ENCODE data around the gene PLXNB3. TPM values are rescaled to one million over a fixed set of nuclear protein-coding genes. Genes with fewer than 3 reads are reported as not detected.
"Not testable (repeated sequence)": the region's sequence is repeated elsewhere in the genome, so short reads cannot be mapped to it uniquely, and the experiment has no call there.

PLXNB3 gene
- total RNA-seq, 1 experiment from 2014 or later: 1.7 TPM

DNA sequence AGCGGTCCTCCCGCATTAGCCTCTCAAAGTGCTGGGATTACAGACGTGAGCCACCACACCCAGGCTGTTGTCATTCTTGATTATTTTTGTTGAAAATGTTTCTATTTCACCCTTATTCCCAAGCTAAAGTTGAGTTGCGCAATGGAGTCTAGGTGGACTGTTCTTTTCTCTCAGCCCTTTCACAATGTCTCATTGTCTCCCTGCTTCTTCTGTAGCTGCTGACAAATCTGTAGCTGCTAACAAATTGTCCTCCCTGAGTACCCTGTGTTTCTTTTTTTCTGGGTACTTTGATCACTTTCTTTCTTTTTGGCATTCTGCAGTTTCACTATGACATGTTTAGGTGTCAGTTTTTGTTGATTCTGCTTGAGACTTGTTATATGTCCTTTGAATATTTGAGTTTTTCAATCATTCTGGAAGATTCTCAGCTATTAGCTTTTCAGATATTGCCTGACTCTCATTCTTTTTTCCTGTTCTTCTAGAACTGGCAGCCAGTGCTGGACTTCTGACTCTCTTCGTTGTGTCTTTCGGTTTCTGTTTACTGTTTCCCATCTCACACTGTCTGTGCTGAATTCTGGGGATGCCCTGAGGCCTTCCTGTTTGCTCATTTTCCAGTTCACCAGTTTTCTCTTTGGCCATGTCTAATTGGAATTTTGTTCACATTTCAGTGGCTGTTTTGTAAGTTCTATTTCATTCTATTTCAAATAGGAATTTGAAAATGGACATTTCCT is 32.8 kb upstream of the PLXNB3 start:
- no peak for DNase-seq (ENCODE audit: low read depth)
- in situ Hi-C loops (cut with HindIII; ENCODE audit: low pct_unique_long_range_greater_than_20kb, low sequenced_read_pairs): no loop called here

DNA sequence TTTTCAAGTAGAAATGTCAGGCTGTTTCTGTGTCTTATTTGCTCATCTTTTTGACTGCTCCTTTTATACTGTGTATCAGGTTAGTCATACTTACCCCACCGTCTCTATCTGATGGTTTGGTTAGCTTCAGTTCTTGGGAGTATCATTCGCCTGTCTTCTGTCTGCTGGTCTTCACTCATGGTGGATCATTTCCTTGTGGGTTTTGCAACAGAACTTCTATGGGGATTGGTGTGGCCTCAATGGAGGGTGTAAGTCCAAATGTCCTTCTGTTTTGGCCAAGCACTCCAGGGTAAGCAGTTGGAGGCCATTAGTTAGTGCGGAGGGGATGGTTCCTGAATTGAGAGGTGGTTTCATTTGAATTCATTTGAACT is 32.2 kb upstream of the PLXNB3 start:
- in situ Hi-C loops (cut with HindIII; ENCODE audit: low pct_unique_long_range_greater_than_20kb, low sequenced_read_pairs): no loop called here
- DNase-seq (ENCODE audit: low read depth): no peak

DNA sequence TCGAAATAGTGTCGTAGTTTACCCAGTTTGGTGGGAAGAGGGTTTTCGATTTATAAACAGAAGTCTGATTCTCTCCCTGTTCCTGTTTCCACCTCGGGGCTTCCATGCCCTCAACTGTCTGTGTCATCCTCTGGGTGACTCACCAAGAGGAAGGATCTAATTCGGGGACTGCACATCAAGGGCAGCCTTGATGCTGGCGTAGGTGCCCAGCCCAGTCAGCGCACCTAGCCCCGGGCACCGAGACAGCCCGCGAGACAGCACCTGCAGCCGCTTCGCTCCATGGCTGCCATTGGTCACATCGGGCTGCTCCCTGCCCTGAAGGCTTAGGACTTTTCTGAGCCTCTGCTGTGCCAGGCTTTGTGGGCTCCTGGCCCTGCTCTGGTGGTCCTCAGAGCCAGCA is 31.6 kb upstream of the PLXNB3 start:
- DNase-seq (ENCODE audit: low read depth): no peak

DNA sequence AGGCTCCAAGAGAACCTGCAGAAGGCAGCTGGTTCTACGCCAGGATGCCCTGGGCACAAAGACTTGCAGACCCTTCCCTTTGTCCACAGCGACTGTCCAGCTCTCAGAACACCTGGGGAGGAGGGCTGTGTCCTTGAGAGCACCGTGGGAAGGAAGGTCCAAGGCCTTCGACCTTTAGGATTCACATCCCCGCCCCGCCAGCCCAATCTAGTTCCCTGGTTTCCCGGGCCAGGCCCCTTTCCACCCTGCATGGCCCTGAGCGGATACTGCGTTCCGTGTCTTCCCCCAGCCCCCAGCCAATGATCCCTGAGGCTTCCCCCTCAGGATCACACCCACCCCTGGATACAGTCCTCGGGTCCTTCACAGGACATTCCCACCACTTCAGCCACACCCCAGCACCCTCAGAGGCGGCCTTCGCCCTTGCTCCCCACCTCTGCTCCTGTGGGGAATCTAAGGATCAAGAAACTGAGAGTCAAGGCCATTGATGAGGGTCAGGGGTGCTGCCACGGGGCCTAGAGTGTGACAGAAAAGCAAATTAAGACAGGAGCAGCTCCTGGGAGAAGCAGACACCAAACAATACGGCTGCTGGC is 30.3 kb upstream of the PLXNB3 start:
- in situ Hi-C loops (cut with HindIII; ENCODE audit: low pct_unique_long_range_greater_than_20kb, low sequenced_read_pairs): no loop called here

More for the DNA sequence above, 31.6 kb upstream of the PLXNB3 start:
- in situ Hi-C loops (cut with HindIII; ENCODE audit: low pct_unique_long_range_greater_than_20kb, low sequenced_read_pairs): no loop called here

DNA sequence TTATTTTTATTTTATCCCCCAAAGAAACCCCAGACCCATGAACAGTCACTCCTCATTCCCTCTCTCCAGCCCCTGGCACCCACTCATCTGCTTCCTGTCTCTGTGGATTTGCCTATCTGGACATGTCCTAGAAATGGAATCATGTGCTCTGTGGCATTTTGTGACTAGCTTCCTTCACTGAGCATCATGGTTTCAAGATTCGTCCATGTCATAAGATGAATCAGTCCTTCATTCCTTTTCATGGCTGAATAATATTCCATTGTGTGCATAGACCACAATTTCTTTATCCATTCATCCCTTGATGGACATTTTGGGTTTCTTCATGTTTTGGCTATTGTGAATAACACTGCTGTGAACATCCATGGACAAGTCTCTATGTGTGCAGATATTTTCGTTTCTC is 29.2 kb upstream of the PLXNB3 start:
- in situ Hi-C loops (cut with HindIII; ENCODE audit: low pct_unique_long_range_greater_than_20kb, low sequenced_read_pairs): no loop called here

More for the DNA sequence above, 30.3 kb upstream of the PLXNB3 start:
- DNase-seq (ENCODE audit: low read depth): no peak

DNA sequence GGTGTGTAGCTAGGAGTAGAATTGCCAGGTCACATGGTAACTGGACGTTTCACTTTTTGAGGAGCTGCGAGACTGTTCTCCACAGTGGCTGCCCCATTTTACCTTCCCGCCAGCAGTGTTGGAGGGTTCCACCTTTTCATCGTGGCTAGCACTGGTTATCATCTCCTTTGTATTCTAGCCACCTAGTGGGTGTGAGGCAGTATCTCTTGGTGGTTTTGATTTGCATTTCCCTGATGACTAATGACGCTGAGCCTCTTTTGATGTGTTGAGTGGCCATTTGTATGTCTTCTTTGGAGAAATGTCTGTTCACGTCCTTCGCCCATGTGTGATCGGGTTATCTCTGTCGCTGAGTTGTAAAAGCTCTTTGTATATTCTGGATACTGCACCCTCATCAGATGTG is 28.8 kb upstream of the PLXNB3 start:
- in situ Hi-C loops (cut with HindIII; ENCODE audit: low pct_unique_long_range_greater_than_20kb, low sequenced_read_pairs): no loop called here

More for the DNA sequence above, 29.2 kb upstream of the PLXNB3 start:
- DNase-seq (ENCODE audit: low read depth): no peak

DNA sequence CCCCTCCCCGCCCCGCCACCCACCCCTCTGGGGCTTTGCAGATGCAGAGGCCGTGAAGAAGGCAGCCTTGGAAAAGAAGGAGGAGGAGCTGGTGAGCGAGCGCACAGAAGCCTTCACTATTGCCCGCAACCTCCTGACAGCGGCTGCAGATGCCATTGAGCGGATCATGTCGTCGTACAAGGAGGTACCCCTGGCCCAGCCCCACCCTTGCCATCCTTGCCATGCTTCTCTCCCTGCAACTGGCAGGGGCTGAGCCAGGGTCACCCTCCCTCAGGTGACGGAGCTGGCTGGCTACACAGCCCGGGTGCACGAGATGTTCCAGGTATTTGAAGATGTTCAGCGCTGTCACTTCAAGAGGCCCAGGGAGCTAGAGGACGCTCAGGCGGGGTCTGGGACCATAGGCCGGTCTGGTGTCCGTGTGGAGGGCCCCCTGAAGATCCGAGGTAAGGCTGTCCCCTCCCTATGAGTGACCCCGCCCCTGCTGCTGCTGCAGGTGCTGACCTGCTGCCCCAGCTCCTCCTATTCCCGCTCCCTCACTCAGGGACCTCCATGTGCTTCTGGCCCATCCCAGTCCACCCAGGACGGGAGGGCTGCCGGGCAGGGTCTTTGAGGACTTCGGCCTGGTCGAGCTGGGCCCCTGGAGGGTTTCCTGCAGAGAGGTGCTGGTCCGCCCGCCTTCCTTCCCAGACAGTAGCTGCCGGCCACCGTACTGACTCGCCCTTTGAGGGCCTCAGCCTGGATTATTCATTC is 27.8 kb upstream of the PLXNB3 start:
- DNase-seq (ENCODE audit: low read depth): no peak
- in situ Hi-C loops (cut with HindIII; ENCODE audit: low pct_unique_long_range_greater_than_20kb, low sequenced_read_pairs): no loop called here

More for the DNA sequence above, 28.8 kb upstream of the PLXNB3 start:
- no peak for DNase-seq (ENCODE audit: low read depth)

DNA sequence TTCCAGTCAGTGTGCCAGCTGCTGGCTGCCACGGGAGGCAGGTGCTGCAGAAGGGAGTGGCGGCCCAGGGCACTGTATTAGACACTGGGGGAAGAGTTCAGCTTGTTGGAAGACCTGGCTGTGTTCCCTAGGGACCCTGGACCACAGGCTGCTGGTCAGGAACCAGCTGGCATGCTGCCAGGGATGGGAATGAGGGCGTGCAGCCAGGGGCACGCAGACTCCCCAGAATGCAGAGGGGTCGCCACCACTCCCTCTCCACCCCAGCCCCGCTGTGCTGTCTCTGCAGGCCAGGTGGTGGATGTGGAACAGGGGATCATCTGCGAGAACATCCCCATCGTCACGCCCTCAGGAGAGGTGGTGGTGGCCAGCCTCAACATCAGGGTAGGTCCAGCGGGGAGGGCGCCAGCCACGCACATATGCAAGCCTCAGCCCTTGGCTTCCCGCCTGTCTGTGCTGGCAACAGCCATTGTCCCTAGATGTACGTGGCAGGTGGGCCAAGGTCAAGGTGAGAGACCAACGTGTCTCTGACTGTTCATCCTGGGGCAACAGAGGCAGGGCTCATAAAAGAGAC is 27.1 kb upstream of the PLXNB3 start:
- no peak for DNase-seq (ENCODE audit: low read depth)
- in situ Hi-C loops (cut with HindIII; ENCODE audit: low pct_unique_long_range_greater_than_20kb, low sequenced_read_pairs): no loop called here

DNA sequence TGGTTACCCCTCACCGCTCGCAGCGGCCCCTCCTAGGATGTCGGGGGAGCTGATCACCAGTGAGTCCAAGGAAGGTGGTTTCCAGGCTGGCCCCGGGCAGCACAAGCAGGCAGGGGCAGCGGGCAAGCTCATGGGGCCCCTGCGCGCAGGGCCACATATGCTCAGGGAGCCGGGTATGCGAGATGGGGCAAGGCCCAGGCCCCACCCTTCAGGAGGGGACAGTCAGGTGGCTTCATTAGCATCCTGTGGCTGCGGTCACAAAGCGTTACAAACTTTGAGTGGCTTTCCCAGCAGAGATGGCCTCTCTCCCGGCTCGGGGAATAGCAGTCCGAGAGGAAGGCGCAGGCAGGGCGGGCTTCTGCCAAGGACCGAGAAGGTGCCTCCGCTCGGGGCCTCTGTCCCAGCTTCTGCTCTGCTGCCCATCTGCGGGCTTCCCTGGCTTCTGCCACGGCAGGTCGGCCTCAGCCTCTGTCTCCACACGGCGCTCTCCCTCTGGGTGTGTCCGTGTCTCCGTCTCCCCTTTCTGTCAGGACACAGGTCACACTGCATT is 25.9 kb upstream of the PLXNB3 start:
- no peak for DNase-seq (ENCODE audit: low read depth)
- in situ Hi-C loops (cut with HindIII; ENCODE audit: low pct_unique_long_range_greater_than_20kb, low sequenced_read_pairs): no loop called here

DNA sequence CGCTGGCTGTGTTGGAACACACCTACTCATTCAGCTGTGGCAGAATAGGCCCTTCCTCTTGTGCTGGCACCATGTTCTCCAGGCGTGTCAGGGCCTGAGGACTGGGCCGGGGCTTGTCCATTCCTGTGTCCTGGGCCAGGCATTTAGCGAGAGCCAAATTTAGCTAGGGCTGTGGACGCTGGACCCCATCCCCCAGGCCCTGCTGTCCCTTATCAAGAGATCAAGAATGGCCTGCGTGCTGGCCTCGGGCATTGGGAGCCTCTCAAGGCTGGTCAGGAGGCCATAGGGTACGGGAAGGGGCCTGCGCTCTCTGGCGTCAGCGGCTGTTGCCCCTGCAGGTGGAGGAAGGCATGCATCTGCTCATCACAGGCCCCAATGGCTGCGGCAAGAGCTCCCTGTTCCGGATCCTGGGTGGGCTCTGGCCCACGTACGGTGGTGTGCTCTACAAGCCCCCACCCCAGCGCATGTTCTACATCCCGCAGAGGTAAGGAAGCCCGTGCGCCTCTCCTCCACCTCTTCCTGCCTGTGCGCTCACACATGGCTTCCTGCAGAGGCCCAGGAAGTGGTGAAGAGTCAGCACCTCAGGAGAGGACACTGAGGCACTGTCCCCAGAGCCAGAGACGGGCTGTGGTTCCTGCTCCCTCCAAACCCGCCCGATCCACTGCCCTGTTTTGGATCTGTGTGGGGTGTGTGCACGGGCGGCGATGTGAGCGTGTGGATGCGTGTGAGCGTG is 24.1 kb upstream of the PLXNB3 start:
- no peak for DNase-seq (ENCODE audit: low read depth)
- in situ Hi-C loops (cut with HindIII; ENCODE audit: low pct_unique_long_range_greater_than_20kb, low sequenced_read_pairs): no loop called here

DNA sequence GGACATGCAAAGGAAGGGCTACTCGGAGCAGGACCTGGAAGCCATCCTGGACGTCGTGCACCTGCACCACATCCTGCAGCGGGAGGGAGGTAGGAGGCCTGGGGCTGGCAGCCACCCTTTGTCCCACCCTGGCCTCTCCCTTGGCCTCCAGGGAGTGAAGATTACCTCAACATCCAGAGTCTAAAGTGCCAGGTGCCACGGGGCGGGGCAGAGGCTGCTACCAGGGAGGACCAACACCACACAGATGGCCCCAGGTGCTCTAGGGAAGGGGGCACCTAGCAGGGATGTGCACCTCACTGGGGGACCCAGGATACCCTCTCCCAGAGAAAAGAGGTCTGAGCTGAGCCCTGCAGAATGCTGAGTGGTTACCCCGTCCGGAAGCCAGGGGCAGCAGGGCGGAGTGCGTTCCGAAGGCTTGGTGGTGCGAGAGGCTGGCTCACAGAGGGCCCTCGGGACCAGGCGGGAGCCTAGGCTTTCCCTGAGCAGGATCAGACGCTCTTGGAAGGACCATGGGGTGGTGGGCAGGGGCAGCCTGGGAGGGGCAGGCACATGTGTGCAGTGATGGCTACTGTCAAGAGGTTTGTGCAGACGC is 23.3 kb upstream of the PLXNB3 start:
- in situ Hi-C loops (cut with HindIII; ENCODE audit: low pct_unique_long_range_greater_than_20kb, low sequenced_read_pairs): no loop called here
- DNase-seq (ENCODE audit: low read depth): no peak

DNA sequence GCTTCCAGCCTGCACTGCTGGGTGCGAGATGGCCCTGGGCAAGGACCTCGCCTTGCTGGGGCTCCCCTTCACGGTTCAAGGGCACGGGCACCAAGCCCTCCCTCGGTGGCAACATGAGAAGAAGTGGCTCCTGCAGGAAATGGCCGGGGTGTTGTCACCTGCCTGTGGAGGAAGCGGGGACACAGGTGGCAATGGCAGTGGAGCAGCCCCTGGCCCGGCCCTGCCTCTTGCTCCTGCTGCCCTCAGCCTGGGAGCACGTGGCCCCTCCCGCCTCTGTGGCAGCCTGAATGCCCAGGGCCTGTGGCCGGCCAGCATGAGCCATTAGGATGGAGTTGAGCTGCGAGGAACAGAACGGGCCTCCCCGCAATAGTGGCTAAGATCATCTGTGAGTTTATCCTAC is 22.6 kb upstream of the PLXNB3 start:
- DNase-seq (ENCODE audit: low read depth): no peak
- in situ Hi-C loops (cut with HindIII; ENCODE audit: low pct_unique_long_range_greater_than_20kb, low sequenced_read_pairs): no loop called here

DNA sequence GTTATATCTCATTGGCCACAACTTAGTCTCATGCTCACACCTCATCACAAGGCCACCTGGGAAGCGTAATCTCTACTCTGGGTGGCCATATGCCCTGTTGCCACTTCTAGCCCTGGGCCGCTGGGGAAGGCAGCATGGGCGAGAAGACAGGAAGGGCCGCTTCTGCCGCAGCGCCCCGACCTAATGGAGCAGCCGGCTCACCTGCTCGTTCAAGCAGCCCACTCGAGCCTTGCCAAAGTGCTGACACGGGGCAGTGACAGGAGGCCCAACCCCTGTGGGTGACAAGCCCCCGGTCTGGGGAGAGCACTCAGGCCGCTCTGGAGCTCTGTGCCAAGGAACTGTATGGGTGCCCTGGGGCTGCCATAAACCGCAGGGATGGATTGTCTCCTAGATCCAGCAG is 21.9 kb upstream of the PLXNB3 start:
- in situ Hi-C loops (cut with HindIII; ENCODE audit: low pct_unique_long_range_greater_than_20kb, low sequenced_read_pairs); DNase-seq (ENCODE audit: low read depth): not testable (repeated sequence)

DNA sequence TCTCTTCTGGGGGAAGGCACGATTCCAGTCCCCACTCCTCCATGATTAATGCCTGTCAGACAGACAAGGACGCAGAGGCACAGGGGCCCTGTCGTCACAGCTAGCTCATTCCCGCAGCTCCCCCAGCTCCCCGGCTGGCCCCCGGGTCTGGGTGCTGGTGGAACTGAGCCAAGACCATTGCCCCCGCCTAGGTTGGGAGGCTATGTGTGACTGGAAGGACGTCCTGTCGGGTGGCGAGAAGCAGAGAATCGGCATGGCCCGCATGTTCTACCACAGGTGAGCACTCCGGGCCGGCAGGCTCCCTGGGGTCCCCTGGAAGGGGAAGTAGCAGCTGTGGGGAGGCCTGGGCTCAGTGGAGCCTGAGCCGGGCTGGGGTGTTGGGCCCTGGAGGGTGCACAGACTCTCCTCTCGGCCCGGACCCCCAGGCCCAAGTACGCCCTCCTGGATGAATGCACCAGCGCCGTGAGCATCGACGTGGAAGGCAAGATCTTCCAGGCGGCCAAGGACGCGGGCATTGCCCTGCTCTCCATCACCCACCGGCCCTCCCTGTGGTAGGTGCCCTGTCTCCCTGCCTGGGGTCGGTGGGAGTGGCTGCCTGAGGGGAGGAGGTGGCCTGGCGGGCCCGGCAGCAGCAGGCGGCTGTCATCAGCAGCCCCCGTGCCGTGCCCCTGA is 21.1 kb upstream of the PLXNB3 start:
- DNase-seq (ENCODE audit: low read depth); in situ Hi-C loops (cut with HindIII; ENCODE audit: low pct_unique_long_range_greater_than_20kb, low sequenced_read_pairs): not testable (repeated sequence)

DNA sequence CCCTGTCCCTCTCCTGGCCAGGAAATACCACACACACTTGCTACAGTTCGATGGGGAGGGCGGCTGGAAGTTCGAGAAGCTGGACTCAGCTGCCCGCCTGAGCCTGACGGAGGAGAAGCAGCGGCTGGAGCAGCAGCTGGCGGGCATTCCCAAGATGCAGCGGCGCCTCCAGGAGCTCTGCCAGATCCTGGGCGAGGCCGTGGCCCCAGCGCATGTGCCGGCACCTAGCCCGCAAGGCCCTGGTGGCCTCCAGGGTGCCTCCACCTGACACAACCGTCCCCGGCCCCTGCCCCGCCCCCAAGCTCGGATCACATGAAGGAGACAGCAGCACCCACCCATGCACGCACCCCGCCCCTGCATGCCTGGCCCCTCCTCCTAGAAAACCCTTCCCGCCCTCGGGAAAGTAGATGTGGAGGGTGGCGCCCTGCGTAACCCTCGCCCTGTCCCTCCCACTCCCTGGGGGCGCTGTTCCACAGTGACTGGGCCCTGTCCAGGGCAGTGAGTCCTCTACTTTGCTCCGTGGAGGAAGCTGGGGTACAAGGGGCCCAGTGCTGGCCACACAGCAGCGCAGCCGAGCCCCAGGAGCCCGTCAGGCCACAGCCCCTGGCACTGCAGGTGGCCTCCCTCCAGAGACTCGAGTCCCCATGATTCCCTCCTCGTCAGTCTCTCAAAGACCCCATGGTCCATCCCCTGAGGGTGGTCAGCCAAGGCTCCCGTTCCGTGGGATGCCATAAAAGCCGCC is 20.4 kb upstream of the PLXNB3 start:
- in situ Hi-C loops (cut with HindIII; ENCODE audit: low pct_unique_long_range_greater_than_20kb, low sequenced_read_pairs): not testable (repeated sequence)
- DNase-seq (ENCODE audit: low read depth): peak; percentile 74

DNA sequence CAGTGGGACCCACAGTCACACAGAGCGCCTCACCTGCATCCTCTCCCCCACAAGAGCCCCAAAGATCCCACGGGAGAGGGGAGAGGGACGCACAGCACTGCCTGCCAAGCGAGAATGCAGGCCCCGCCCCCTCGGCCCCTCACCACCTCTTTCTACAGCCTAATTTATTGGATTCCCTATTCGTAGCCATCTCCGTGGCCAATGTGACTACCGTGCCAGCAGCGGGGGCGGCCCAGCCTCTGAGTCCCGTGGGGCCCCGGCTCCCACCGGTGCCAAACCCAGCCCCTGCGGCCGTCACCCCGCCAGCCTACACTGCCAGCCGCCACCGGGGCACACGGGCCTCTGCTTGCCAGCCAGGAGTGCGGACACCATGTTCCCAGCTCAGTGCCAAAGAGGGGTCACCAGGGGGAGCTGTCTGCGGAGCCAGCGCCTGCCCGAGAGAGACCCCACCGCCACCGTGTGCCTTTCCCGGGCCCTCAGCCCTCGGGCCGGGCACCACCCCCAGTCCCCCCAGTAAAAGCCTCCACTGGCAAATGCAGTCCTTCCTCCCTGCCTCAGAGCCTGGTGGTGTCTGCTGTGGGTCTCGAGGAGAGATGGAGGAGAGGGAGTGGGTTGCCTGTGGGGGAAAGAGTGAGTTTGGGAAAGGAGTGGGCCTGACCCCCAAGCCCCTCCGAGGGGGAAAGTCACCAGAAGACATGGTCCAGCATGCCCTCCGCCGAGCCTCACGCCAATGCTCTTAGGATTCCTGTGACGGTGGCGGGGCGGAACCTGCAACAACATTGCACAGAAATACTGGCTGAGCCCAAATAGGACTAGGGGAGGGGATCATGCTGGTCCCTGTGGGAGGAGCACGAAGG is 19.6 kb upstream of the PLXNB3 start:
- no peak for DNase-seq (ENCODE audit: low read depth)
- in situ Hi-C loops (cut with HindIII; ENCODE audit: low pct_unique_long_range_greater_than_20kb, low sequenced_read_pairs): no loop called here
